Inflammatory macrophage treated with lipopolysaccharide for 4 hours (primary cell): ENCODE measurements around the gene IL23R.
"Not testable (repeated sequence)": the region's sequence is repeated elsewhere in the genome, so short reads cannot be mapped to it uniquely, and the experiment has no call there.

Experiments used
- DNase-seq: peaks from one replicate; pipeline ENCODE4 v3.0.0-alpha.2; 2020

The IL23R gene

DNA sequence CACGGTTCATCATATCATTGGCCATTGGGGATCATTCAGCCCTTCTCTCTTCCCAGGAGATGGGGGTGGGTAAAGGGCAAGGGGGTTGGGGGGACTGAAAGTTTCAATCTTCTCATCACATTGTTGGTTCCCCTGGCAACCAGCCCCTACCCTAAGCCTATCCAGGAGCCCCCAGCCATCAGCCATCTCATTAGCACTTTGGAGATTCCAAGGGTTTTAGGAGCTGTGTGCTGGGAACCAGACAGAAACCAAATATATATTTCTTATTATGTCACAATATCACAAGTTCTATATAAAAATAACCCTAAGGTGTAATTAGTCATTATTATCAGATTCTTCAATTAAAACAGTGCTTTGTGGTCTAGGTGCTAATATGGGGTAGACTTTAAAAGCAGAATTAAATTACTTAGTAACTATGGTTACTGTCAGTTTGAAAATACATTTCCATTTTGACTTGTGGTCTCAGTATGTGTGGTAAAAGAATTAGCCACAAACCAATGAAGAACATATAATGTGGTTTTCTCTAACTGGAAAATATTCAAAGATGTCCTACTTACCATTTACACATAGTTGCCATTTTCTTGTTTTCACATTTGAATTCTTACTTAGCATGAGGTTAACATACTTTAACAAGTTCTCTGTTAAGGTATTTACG lies 28.1 kb downstream of the IL23R start:
- DNase-seq = no peak

DNA sequence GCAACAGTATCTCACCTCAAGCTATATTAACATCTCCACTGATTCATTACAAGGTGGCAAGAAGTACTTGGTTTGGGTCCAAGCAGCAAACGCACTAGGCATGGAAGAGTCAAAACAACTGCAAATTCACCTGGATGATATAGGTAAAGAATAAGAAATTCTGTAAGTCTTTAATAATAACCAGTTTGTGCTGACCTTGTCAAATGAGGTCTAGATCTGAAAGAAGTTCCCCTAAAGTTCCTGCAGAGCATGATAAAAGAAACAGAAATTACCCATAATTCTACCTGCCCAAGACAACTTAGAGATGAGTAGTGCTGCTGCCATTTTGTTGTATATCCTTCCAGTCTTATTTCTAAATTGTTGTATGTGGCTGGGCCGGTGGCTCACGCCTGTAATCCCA lies 34.5 kb downstream of the IL23R start:
- no peak for DNase-seq

DNA sequence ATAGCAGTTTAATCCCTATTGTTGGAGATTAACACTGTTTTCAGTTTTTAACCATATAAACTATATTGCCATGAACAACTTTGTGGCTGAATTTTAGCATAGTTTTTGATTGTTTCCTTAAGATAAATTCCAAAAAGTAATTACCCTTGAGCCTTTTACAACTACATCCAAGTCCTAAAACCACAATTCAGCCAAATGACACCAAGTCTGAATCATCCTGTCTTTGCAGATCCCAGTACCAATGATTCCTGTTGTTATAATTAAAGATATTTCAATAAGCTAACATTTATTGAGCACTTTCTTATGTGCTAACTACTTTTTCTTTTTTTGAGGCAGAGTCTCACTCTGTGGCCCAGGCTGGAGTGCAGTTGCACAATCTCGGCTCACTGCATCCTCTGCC lies 35.6 kb downstream of the IL23R start:
- no peak for DNase-seq

DNA sequence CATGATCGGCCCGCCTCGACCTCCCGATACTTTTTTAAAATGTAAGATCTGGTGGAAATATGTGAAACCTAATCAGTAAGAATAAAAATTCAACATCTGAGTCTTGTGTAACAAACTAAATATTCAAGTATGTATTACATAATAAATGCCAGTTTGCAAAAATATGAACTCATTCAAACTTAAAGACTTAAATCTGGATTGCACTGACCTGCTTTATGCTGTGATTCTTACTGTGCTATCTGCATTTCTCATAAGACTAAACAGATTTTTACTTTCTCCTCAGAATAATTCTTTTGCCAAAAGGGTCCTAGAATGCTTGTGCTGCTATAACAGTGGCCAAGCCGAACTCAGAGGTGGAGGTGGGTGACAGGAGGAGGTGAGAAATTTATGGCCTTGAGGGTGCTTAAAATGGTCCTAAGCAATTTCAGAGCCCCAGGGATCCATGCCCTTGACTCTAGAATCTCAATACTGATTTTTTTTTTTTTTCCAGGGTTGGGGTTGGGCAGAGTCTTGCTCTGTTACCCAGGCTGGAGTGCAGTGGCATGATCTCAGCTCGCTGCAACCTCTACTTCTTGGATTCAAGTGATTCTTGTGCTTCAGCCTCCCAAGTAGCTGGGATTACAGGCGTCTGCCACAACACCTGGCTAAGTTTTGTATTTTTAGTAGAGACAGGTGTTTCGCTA lies 38.2 kb downstream of the IL23R start:
- DNase-seq = no peak

DNA sequence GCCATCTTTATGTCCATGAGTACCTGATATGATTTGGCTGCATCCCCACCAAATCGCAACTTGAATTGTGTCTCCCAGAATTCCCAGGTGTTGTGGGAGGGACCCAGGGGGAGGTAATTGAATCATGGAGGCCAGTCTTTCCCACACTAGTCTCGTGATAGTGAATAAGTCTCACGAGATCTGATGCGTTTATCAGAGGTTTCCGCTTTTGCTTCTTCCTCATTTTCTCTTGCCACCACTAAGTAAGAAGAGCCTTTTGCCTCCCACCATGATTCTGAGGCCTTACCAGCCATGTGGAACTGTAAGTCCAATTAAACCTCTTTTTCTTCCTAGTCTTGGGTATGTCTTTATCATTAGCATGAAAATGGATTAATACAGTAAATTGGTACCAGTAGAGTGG lies 41.1 kb downstream of the IL23R start:
- not testable (repeated sequence) for DNase-seq

DNA sequence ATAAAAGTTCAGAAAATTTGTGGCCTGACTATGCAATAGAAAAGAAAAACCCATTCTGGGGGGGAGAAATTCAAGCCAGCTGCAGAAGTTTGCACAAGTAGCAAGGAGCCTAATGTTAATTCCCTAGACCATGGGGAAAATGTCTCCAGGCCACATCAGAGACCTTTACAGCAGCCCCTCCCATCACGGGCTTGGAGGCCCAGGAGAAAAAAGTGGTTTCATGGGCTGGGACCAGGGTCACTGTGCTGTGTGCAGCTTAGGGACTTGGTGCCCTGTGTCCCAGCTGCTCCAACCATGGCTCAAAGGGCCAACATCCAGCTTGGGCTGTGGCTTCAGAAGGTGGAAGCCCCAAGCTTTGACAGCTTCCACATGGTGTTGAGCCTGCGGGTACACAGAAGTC lies 42.0 kb downstream of the IL23R start:
- no peak for DNase-seq

DNA sequence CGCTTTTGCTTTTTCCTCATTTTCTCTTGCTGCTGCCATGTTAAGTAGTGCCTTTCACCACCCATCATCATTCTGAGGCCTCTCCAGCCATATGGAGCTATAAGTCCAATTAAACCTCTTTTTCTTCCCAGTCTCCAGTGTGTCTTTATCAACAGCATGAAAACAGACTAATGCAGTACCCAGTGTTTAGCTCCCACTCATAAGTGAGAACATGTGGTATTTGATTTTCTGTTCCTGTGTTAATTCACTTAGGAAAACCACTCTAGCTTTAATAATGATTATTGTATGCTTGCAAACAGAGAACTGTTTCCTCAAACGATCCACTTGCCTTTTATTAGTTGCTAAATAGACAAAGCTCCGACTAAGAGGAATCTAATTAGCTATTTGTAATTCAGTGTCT lies 43.3 kb downstream of the IL23R start:
- no peak for DNase-seq

DNA sequence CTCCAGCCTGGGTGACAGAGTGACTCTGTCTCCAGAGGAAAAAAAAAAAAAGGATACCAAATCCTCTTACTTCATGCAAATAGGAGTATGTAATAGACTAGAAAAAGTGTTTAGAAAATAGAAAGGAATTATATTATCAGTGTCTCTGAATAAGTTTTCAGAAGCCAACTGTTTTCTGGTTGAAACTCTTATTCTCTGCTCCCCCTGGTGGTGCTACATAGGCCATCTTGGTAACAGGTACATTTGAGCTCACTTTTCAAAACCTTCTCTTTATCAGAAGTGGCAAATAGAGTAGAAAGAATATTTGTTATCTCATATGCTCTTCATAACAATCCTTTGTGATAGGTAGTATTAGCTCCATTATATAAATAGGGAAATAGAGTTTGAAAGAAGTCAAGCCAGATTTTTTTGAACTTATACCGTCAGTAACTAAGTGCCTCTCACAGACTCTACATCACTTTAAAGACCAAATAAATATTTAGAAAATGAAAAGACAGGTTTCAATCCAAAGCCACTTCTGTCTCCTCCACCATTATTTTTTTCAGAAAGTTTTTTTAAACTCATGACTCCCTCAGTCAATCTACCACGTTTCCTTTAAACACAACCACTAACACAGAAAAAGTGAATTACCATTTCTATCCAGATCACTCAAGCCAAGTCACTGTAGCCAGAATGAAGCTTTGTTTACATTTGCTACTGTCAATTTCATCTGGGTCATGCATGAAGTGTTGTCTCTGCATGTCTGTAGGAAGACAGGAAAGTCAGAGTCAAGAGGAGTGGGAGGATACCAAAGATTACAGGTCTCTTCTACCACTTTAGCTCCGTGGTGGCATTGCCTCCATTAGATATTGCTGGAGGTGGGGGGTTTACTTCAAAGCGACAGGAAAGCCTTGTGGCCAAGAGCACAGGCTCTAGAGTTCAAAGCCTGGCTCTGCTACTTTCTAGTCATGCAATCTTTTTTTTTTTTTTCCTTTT lies 45.6 kb downstream of the IL23R start:
- peak; percentile 16 for DNase-seq

DNA sequence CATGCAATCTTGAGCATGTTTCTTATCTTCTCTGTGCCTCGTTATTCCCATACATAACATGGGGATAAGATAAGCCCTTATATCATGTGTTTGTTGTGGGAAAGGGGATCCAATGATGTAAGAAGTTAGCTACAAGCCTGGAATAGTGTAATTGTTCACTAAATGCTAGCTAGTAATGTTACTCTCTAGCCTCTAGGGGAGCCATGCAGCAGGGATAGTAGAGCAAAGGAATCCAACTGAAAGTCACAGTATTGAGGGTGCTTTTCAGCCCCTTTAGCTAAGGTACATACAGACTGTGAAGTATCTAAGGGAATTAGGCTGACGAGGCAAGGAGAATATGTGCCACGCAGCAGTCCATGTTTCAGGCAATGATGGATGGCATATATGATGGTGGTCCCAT lies 46.9 kb downstream of the IL23R start:
- peak; percentile 15 for DNase-seq

DNA sequence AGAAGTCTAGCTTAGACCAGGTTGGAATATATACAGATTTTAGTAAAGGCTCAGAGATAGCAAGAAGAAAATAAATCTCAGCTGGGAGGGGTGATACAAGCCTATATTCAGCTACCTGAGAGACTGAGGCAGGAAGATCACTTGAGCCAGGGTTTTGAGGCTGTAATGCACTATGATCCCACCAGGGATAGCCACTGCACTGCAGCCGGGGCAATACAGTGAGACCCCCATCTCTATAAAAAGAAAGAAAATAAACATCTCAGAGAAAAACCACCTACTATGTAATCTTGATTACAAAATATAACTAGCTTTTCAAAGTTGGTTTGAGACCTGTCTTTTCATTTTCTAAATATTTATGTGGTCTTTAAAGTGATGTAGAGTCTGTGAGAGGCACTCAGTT lies 47.7 kb downstream of the IL23R start:
- DNase-seq = no peak

DNA sequence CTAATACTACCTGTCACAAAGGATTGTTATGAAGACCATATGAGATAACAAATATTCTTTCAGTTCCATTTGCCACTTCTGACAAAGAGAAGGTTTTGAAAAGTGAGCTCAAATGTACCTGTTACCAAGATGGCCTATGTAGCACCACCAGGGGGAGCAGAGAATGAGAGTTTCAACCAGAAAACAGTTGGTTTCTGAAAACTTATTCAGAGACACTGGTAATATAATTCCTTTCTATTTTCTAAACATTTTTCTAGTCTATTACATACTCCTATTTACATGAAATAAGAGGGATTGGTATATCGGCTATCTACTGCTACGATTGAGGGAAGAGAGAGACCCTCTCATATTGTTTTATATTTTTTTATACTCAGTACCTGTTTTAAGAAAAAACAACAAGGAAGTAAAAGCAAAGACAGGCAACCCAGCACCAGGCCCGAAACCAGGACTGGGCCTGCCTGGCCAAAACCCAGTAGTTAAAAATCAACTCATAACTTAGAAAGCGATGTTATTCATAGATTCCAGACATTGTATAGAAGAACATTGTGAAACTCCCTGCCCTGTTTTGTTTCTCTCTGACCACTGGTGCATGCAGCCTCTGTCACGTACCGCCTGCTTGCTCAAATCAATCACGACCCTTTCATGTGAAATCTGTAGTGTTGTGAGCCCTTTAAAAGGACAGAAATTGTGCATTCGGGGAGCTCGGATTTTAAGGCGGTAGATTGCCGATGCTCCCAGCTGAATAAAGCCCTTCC lies 48.3 kb downstream of the IL23R start:
- no peak for DNase-seq

DNA sequence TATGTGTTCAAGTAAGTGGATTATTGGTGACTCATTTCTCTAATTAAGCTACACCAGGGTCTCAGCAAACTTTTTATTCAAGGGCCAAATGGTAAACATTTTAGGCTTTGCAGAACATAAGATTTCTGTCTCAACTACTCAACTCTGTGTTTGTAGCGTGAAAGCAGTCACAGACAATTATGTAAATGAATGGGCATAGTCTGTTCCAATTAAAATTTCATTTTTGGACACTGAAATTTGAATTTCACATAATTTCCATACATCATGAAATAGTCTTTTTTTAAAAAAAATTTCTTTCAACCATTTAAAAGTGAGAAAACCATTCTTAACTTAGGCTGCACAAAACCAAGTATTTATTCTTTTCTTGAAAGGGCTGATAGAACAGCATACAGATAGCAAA lies 50.1 kb downstream of the IL23R start:
- no peak for DNase-seq

DNA sequence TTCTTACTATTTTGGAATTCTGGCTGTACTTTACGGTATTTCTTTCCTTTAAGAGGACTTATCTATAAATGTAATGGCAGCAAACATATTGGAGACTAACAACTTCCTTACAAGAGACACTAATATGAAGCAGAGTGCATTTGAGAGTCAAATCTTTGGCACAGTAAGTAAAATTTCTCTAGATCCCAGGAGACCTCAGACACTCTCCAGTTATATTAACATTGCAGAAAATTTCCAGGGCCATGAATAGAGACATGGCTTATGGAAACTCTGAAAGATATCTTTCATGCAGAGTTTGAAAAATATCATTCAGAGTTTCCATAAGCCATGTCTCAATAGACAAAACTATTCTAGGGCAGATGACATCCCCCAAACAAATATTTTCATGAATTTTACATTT lies 51.2 kb downstream of the IL23R start:
- no peak for DNase-seq

DNA sequence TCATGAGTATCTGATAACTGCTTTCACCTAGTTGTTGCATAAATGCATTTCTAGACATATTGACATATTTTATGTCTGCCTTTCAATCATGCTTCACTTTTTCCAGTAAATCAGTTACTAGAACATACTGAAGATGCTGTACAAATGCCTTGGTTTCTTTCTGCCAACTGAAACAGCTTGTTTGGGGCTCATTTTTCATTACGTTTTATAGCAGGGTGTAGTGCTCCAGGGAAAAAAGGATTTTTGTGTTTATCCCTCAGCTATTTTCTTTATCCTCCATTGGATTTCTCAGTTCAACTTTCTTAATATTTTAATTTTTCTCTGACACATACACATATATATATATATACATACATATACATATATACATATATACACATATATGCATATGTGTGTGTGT lies 51.7 kb downstream of the IL23R start:
- no peak for DNase-seq

DNA sequence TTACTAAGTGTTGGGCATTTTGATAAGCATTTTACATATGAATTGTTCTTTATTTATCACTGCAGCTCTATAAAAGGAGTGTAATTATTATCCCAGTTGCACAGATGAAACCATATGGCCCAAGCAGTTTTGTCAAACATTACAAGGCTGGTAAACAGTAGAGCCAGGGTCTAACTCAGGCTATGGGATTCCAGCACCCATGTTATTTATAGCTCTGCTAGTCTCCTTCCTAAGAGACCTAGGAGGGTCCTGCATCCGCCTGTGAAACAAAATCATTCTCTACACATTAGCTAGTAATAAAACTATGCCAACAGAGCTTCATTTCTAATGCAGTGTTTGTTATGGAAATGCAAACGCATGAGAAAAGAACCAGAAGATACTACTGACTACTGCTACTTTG lies 58.6 kb downstream of the IL23R start:
- DNase-seq = no peak

DNA sequence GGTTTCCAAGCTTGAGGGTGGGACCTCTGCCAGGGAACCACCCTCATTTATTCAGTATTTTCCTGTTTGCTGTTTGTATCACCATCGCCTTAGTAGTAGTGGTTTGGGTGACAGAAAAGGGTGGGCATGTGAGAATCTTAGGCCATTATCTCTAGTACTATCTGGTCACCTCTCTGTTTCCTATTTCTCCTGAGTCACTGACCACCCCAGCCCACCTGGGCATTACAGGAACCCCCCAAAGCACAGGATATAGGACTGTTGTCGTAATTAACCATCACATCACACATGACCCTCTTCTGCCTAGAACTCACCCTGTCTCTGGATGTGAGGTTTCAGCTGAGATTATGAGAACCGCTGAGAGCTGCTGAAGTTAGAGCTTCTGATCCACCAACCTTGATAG lies 60.4 kb downstream of the IL23R start:
- DNase-seq = no peak

DNA sequence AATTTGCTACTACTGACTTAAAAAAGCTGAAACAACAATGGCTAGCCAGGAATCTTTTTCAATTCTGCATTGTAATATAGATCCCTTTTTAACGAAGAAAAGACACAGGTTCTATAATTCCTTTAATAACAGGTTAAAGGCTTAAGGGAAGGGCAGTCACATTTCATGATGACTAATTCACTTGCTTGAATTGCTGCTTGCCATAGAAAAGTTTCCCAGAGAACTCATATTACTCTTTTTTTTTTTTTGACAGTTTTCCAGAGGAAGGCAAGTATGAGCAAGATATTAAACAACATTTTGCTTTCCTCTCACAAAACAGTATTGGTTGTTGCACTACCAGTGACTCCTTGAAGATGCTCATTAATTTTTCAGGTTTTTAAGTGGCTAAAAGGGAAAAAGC lies 60.9 kb downstream of the IL23R start:
- no peak for DNase-seq

DNA sequence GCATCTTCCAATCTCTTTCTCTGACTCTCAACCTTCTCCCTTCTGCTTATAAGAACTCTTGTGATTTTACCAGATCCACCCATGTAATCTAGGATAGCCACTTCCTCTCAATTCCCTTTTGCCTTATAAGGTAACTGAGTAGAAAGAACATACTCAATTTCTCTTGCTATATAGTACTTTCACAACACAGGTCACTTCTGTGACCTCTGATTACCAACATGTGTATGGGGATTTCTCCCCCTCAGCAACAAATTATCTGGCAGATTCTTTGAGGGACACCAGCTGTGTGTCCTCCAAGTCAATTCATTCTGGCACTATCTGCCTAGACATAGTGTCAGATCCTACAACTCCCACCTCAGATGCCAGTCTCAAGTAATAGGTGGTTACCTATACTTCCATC lies 62.5 kb downstream of the IL23R start:
- DNase-seq = peak; percentile 13

DNA sequence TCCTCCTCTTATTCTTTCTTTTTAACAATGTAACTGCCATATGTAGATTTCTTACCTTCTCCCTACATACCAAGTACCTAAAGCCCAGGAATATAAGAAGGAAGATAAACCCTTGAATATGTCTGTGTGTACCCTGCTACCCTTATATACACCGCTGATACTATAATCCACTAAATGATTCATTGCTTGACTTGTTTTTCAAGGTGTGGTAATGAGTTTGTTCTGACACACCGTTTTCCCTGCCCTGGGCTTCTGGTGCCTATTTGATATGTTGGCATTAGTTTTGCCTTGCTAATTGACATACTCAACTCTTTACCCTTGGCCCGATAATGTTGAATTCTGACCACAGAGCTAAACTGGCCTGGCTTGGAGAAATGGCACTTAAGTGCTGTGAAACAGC lies 64.3 kb downstream of the IL23R start:
- no peak for DNase-seq

DNA sequence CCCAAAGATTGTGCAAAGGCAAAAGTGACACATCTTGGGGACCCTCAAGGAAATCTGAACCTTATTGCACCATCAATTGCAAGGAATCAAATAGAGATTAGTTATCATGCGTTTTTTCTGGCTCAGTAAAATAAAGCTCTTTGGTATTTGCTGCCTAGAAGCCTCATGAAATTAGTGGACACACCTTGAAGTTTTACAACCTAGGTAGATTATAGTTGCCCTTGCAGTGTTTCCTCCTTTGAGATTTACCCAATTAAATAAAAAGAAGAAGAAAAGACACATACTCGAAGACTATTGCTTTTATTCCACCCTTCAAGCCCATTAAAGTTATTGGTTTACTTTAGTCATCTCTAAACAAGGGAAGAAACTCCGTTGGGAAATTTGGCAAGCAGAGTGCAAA lies 70.0 kb downstream of the IL23R start:
- no peak for DNase-seq

DNA sequence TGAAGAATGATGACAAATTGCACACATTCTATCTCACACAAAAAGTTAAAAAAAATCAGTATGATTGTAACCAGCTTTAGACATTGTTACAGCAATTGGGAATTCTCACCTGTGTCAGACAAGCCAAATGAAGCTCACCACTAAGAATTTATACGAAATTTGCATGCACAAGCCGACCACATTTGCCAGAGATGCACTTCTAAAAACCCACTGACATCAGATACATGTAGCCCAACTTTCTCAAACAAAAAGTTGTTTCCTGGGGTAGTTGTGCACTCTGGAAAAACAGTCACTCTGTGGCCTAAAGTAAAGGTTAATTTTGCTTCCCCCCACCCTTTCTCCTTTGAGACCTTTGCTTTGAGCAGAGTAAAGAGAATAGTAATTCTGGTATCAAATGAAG lies 73.5 kb downstream of the IL23R start:
- no peak for DNase-seq

DNA sequence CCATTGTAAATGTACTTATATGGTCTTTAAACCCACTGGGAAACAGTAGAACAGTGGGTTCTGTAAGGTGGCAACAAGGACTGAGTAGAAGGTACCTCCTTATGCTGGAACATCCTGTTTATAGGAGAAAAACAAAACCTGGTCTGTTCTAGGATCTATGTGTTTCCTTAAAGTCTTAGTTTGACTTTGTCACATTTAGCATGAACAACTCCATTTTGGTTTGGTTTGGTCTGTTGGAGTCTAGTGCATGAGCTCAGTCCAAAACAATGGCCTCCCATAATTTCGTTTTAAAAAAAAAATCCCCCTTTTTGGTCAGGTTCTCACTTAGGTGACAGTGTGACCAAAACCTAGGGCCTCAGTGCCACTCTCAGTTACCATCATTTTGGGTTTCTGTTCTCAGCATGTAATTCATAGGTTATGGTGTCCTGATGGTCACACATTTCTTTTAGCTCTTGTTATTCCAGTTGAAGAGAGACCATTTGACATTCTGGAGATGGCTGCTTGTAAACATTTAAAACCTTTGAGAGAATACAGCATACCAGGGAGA lies 75.0 kb downstream of the IL23R start:
- no peak for DNase-seq

DNA sequence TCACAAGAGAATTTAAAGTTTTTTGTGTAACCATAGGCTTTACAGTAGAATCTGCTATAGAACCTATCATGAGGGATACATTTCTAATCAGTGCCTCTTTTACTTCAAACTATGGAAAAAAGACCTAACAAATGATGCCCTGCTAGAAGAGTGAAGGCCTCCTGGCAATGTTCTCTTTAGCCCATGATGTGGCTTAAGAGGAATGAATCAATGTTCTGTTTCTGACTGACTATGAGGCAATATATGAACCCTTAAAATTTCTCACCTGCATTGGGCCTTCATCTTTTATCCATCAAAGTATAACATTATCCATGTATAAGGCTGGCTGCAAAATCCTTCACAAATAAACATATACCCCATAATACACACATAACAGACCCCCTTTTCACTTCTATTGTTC lies 75.8 kb downstream of the IL23R start:
- no peak for DNase-seq
